ENCODE measurements around the gene STK35.

STK35 gene

GRCh38 chr20:2137552-2138201, 36.0 kb downstream of the STK35 start:
- DNase-seq, result no peak

DNA sequence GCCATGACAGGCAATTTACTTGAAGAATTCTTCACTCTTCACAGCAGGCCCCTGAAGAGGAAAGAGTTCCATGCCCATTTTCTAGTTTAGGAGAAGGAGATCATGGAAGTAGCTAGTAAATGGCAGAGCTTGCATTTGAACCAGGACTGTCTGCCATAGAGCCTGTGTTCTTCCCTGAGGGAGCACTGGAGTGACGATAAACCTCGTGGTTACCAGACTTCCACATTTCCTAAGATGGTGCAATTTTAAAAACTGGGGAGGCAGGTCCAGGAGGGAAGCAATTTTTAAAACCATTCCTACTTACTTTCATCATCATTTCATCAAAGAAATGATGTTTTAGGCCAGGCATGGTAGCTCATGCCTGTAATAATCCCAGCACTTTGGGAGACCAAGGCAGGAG, 36.8 kb downstream of the STK35 start:
- DNase-seq, result no peak

DNA sequence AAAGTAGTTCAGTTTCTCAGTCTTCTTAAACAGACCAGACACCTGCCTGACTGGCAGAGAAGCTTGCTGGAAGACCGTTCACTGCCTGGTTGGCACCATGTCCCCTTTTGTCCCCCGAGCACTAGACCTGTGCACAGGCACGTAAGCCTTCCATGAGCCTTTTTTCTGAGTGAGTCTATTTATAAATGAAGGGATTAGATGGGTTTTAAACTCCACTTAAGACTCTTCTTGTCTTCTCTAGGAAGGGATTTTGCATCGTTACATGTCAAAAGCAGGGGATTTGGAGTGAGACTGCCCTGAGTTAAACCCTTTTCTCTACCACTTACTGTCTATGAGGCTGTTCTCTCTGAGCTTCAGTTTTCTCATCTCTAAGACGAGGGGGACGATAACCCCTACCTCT, 37.6 kb downstream of the STK35 start:
- no peak for DNase-seq

DNA sequence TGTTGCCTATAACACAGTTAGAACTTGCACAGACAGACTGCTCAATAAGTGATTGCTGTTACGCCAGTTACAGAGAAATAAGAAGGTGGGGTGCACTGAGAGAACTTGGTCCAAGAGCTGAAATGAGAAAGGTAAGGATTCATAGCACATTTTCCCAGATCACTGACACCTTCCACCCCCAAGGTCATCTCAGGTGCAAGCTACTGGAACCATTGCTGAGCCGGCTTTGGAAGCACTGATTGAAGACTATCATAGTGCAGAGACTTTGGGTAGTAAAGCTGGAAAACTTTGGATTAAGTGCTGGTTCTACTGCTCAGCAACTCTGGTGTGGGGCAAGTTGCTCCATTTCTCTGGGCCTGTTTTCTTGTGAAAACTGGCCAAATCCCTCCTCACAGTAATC, 38.1 kb downstream of the STK35 start:
- DNase-seq, result no peak

DNA sequence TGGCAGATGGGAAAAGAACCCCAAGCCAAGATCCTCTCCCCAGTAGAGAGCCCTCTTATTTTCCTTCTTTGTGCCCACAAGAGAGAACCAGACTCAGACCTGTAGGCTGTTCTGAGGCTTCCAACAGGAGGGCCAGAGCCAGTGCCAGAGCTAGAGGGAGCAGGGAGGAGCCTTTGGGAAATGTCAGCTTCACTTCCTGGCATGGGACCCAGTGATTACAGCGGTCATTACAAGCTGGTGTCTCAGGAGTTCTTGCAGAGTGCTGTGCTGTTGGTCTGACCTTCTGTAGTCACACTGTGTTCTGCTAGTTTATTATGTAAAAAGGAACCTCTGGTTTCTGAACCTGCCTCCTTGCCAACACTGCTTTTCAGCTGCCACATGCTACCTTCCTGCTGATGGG, 38.9 kb downstream of the STK35 start:
- no peak for DNase-seq

DNA sequence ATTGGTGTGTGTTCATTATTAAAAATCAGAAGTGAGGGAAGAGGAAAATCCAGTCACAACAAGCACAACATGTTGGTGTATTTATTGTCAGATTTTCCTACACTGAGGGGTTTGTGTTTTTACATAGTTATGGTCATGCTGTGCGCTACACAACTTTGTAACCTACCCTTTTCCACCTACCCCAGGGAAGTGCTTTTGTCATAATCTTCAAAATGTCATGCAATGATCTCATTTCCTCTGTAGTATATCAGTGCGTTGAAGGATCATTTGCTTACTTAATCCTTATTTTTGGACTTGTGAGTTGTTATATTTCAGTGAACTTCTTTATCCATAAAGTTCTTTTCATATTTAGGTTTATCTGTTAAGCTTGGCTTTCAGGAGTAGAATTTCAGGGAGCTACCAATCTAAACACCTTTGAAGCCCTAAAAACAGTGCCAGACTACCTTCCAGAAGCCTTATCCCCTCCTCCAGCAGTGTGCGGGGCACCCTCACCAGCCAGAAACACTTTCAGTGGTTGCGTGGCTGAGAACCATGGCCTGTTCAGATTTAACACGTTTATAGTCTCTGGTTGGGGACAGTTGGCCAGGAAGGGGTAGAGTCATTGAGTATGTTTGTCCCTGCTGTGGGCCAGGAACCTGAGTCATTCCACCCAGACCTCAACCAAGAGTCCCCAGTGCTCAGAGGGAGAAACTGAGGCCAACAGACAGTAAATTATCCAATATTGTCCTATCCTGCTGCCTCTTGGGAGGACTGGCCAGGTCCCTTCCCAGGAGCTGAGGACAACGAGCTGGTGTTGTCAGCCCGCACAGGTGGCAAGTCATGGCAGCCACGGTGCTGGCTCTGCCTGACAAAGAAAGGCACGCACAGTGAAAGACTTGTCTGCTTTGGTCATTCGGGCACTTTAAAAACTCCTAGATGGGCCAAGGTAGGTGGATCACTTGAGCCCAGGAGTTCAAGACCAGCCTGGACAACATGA, 40.3 kb downstream of the STK35 start:
- no peak for DNase-seq

- no peak for DNase-seq
Measured at GRCh38 chr20:2142649-2143048, 41.0 kb downstream of the STK35 start.

GRCh38 chr20:2143594-2143993, 42.0 kb downstream of the STK35 start:
- no peak for DNase-seq

- DNase-seq, result no peak
Measured at GRCh38 chr20:2144850-2145249, 43.2 kb downstream of the STK35 start.

DNA sequence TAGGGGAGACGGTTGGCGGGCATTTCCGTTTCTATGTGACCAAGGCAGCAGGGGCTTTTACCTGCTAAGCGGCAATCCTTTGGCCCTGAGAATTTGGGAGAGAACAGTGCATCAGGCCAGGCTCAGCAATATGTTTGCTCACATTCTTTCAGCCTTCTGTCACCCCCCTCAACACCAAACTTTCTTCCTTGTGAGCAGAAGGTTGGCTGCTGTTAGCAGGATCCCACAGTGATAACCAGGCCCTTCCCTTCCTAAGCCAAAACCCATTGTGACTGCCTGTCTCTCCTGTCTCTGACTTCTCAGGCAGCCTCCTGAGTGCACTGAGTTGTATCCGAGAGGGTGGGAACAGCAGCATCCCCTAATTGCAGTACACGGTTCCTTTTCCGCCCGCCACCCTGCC, 43.7 kb downstream of the STK35 start:
- no peak for DNase-seq

DNA sequence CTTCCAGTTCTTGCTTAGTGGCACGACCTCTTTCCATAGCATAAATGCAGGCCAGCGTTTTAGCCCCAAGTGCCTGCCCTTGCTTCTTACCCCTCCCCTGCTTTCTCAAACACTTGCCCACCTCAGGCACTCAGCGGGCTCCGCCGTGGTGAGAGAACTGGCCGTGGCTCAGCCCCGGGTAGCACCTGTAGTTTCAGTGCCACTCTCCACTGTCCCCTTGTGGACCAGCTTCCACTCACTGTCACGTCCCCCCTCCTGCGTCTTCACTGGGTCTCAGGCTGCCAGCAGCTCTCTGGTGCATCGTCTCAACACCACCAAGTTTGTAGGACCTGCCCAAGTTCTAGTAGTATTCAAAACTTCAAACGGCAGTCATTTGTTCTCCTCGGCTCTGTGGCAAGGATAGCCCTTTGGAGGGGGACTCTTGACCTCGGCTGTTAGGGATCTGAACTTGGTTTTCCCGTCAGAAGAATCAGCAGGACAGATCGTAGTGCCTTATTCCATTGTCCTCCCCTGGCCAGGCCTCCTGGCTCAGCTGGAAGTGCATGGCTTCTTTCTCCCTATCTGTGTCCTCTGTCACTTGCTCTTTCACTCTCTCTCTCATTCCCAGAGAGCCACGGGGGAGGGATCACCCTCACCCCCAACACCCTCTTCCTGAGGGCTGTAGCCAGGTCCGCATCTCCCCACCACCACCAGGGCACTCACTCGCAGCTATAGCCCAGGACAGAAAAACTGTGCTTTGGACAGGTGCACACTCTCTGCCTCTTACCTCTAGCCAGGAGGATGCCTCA, 44.6 kb downstream of the STK35 start:
- no peak for DNase-seq

DNA sequence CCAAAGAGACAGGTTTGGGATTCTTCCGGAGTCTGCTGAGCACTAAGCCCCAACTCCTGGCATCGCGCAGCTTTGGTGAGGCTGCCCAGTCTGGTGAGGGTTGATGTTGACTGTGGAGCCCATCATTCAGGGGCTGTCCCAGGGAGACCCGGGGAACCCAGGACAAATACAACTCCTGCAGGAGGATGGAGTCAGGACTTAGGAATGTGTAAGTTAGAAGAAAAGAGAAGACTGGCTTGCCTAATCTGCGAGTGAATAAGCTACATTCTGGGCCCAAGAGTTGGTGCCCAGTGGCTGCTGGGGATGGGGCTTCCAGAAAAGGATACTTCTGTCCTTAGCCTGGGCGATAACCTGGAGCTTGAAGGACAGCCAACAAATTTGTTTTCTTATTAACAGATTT, 47.9 kb downstream of the STK35 start:
- no peak for DNase-seq

- no peak for DNase-seq
Measured at GRCh38 chr20:2150660-2151059, 49.0 kb downstream of the STK35 start.

DNA sequence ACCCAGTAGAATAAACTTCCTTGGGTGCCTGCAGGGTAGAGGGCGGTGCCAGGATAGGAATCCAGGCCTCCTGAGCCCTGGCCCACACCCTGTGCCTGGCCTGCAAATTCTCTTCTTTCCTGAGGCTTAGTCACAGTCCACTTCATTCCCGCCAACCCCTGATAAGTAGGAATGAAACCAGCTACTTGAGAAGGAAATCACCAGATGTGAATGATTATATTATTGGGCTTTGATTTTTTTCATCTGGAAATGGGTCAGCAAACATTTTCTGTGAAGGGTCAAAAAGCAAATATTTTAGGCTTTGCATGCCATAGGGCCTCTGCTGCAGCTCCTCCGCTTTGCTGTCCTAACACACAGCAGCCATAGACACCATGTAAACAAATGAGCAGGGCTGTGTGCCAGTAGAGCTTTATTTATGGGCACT, 50.2 kb downstream of the STK35 start:
- no peak for DNase-seq

DNA sequence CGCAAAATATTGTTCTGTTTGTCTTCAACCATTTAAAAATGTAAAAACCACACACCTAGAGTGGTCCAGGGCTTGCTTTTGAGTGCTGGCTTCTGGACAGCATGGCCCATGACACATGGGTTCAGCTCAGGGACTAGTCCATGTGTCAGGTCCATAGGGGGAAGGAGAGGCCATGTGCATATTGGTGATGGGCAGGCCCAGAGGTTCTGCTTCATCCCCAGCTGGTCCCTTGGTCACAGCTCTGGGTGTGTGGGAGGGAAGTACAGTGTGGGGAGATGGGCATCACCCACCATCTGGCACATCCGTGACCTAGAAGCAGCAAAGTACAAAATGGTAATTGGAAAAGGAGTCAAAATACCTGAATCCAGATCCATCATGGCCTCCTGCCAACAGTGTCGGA, 50.7 kb downstream of the STK35 start:
- no peak for DNase-seq

GRCh38 chr20:2153326-2153725, 51.7 kb downstream of the STK35 start:
- DNase-seq, result no peak

DNA sequence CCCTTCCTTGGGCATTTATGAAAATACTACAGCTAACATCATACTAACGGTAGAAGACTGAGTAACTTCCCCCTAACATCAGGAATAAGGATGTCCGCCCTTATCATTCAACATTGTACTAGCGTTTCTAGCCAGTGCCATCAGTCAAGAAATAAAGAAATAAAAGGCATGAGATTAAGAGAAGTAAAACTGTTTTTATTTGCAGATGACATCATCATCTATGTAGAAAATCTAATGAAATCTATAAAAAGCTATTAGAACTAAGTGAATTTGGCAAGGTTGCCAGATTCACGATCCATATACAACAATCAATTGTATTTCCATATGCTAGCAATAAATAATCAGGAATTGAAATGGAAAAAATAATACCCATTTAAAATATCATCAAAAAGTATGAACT, 54.6 kb downstream of the STK35 start:
- no peak for DNase-seq

- no peak for DNase-seq
Measured at GRCh38 chr20:2156666-2157624, 55.3 kb downstream of the STK35 start.

DNA sequence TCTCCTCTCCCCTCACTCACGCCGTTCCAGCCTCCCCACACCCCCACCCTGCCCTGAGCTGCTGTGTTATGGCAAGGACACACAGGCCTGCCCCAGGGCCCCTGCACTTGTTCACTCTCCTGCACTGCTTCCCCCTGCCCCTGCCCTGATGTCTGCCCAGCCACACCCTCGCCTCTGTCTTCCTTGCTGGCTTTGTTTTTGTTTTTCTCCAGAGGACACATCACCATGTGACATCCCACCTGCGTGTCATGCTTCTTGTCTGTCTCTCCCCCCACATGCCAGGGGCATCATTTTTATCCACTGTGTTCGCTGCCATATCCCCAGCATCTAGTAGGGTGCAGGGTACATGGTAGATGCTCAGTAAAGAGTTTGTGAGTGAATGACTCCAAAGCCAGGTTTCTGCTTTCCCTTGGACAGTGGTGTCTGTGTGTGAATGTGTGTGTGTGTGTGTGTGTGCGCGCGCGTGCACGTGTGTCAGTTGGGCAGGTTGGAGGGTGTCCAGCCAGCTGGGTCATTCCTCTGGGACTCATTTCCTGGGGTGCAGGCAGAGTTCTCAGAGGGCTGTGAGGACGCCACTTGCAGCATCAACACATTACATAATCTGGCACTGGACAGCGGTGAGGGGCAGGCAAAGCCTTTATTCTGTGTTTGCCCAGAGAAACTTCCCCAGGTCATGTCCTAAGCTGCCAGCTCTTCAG, 60.6 kb downstream of the STK35 start:
- DNase-seq, result no peak

- DNase-seq, result no peak
Measured at GRCh38 chr20:2162823-2163166, 61.2 kb downstream of the STK35 start.

- DNase-seq, result no peak
Measured at GRCh38 chr20:2163312-2163711, 61.7 kb downstream of the STK35 start.

- DNase-seq, result no peak
Measured at GRCh38 chr20:2163757-2164156, 62.1 kb downstream of the STK35 start.

Measured in activated CD8-positive, alpha-beta memory T cell treated with anti-CD3 and anti-CD28 coated beads, Interleukin-2, amount 50 U/mL, for 4 hours (primary cell).